Measurements from ENCODE around the gene ANGPTL8. TPM values are rescaled to one million over a fixed set of nuclear protein-coding genes. Genes with fewer than 3 reads are reported as not detected.
A peak's percentile ranks its signal among the peaks of the same experiment; 100 is the strongest.

The ANGPTL8 gene
- total and polyA plus RNA-seq, 10 of the 15 experiments (the other 5 are each of a cell fraction or from before 2014, with no cell fraction given) = not detected

DNA sequence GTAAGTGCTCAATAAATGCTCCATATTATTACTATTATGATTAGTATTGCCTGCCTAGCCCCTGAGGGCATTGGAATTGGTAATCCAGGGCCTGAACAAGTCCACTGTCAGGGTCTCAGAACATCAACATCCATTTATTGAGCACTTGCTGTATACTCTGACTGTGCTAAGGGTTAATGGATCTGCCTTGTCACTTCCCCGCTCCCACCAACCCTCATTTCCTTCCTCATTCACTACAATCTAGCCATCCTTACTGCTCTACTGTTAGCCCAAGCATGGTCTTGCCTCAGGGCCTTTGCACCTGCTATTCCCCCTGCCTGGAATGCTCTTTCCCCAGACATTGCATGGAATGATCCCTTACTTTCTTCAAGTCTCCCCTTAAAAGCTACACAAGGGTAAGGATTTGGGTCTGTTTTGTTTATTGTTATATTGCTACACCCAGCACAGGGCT is 12.7 kb upstream of the ANGPTL8 start:
- in situ Hi-C loops (cut with MboI) = no loop called here
- intact Hi-C loops (cut with micrococcal nuclease; ENCODE audit: unreplicated experiment) = no loop called here
- no peaks in the 10 kb centered on the region for H3K79me2 ChIP-seq (ENCODE audit: control insufficient read depth, insufficient read depth, low read length)

More for the DNA sequence above, 12.7 kb upstream of the ANGPTL8 start:
- no TSS peak for BruUV-seq (replicated peaks)
- H3K9me3 ChIP-seq (replicated peaks; ENCODE audit: control insufficient read depth, insufficient read depth, low read length) = no peaks in the 10 kb centered on the region; the same call in 2 of the 3 replicates
- no peak overlapping the region for H2AFZ ChIP-seq (ENCODE audit: control insufficient read depth, low read depth, low read length)
- no peak overlapping the region for H3K27ac ChIP-seq (ENCODE audit: control insufficient read depth, insufficient read depth)
- no peaks in the 10 kb centered on the region; the same call in 1 of the 2 replicates for H3K4me1 ChIP-seq (ENCODE audit: control insufficient read depth, insufficient read depth, low read length)
- TF ChIP-seq, protein P1, sequence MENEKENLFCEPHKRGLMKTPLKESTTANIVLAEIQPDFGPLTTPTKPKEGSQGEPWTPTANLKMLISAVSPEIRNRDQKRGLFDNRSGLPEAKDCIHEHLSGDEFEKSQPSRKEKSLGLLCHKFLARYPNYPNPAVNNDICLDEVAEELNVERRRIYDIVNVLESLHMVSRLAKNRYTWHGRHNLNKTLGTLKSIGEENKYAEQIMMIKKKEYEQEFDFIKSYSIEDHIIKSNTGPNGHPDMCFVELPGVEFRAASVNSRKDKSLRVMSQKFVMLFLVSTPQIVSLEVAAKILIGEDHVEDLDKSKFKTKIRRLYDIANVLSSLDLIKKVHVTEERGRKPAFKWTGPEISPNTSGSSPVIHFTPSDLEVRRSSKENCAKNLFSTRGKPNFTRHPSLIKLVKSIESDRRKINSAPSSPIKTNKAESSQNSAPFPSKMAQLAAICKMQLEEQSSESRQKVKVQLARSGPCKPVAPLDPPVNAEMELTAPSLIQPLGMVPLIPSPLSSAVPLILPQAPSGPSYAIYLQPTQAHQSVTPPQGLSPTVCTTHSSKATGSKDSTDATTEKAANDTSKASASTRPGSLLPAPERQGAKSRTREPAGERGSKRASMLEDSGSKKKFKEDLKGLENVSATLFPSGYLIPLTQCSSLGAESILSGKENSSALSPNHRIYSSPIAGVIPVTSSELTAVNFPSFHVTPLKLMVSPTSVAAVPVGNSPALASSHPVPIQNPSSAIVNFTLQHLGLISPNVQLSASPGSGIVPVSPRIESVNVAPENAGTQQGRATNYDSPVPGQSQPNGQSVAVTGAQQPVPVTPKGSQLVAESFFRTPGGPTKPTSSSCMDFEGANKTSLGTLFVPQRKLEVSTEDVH (IDR thresholded peaks at IDR 0.05; ENCODE audit: low read depth, partially characterized antibody) = no peak
- peak; percentile 40; the same call in 1 of the 2 replicates for TF ChIP-seq ZNF217 (IDR thresholded peaks at IDR 0.05)
- ChIA-PET POLR2A (no interaction called here), SMC1A (ENCODE audit: uncharacterized antibody, unreplicated experiment) (interaction anchor here (0.6 to 1.1 kb wide), 2 partner anchors 30 to 340 kb away, joined by 3 to 4 read pairs; no protein-coding TSS in a partner anchor), RAD21 (ENCODE audit: unreplicated experiment) (no interaction called here), CTCF (interaction anchor here (1.4 kb wide), 1 partner anchor 22 kb away, joined by 3 read pairs; no protein-coding TSS in a partner anchor)
- FAIRE-seq = no peak
- H3K4me3 ChIP-seq = no peak overlapping the region
- H3K27me3 ChIP-seq (replicated peaks in 1 of 2; ENCODE audit: control insufficient read depth in 2 of 2, insufficient read depth in 2 of 2, low read length in 1 of 2) = no peaks in the 10 kb centered on the region
- no peak for DNase-seq (ENCODE audit: low read depth, low spot score)
- H3K4me2 ChIP-seq (ENCODE audit: control insufficient read depth, insufficient read depth) = no peak overlapping the region
- H4K20me1 ChIP-seq (ENCODE audit: control insufficient read depth, insufficient read depth) = no peaks in the 10 kb centered on the region
- WGBS (ENCODE audit: insufficient coverage, insufficient replicate concordance, low lambda C conversion rate, missing lambda C conversion rate) = 60% methylated on average over 1 of the region's 1 CpG
- ATAC-seq = no peak
- no peak overlapping the region for H3K9ac ChIP-seq (ENCODE audit: control insufficient read depth, insufficient read depth, low read length)
- H3K36me3 ChIP-seq (ENCODE audit: control insufficient read depth in 2 of 2, insufficient read depth in 2 of 2, low read length in 1 of 2) = no peaks in the 10 kb centered on the region

Measured in GM12878 (cell line).